Measurements from ENCODE around the gene KCTD2. TPM values are rescaled to one million over a fixed set of nuclear protein-coding genes. Genes with fewer than 3 reads are reported as not detected.

Gene KCTD2
- total RNA-seq, 4 donors from 2014 or later = 18.9 to 30.8 (median 24.2) TPM

GRCh38 chr17:75051941-75052340 lies 4.9 kb downstream of the KCTD2 start:
- TF ChIP-seq CTCF (IDR thresholded peaks at IDR 0.05; ENCODE audit: low read depth) = no peak

- no peak for TF ChIP-seq CTCF (IDR thresholded peaks at IDR 0.05; ENCODE audit: low read depth)
Measured at GRCh38 chr17:75059369-75060345, 12.6 kb downstream of the KCTD2 start.

GRCh38 chr17:75060434-75061054 lies 13.5 kb downstream of the KCTD2 start:
- no peak for TF ChIP-seq CTCF (IDR thresholded peaks at IDR 0.05; ENCODE audit: low read depth)

GRCh38 chr17:75061055-75061438 lies 14.0 kb downstream of the KCTD2 start:
- TF ChIP-seq CTCF (IDR thresholded peaks at IDR 0.05; ENCODE audit: low read depth) = no peak

GRCh38 chr17:75061618-75062017 lies 14.6 kb downstream of the KCTD2 start:
- TF ChIP-seq CTCF (IDR thresholded peaks at IDR 0.05; ENCODE audit: low read depth) = no peak

- TF ChIP-seq CTCF (IDR thresholded peaks at IDR 0.05; ENCODE audit: low read depth) = no peak
Measured at GRCh38 chr17:75063201-75063600, 16.2 kb downstream of the KCTD2 start.

- TF ChIP-seq CTCF (IDR thresholded peaks at IDR 0.05; ENCODE audit: low read depth) = no peak
Measured at GRCh38 chr17:75063626-75064025, 16.6 kb downstream of the KCTD2 start.
